SK-N-SH (cell line): Measurements from ENCODE around the gene ARHGAP10. TPM values are rescaled to one million over a fixed set of nuclear protein-coding genes. Genes with fewer than 3 reads are reported as not detected.
"Not testable (repeated sequence)": the region's sequence is repeated elsewhere in the genome, so short reads cannot be mapped to it uniquely, and the experiment has no call there.

Experiments used
- CTCF ChIA-PET: fragments of 300-600, 350-600 bp; formaldehyde crosslinking; extraction: SDS; loops from one replicate; lab custom pipeline; 2021; lab: Yijun Ruan, JAX
- POLR2A ChIA-PET: fragments of 350-600 bp; sonication (Branson Sonifier 250); formaldehyde crosslinking; extraction: SDS; loops from one replicate; lab custom pipeline; 2020; ENCODE audit warnings: antibody characterized with exemption, inconsistent platforms; lab: Yijun Ruan, JAX
- DNase-seq: peaks from one replicate; pipeline ENCODE4 v3.0.0; 2012
- H2AFZ ChIP-seq: fragments of 200-600 bp; sonication (generic); 2 replicates; pipeline ENCODE4 v1.8.1; 2016; ENCODE audit warnings: antibody characterized with exemption, mild to moderate bottlenecking, low read depth
- H3F3A ChIP-seq: fragments of 200-600 bp; sonication (generic); replicated peaks from 2 replicates; pipeline ENCODE3; 2016; ENCODE audit warnings: antibody characterized with exemption, mild to moderate bottlenecking; ENCODE audit not compliant: insufficient read depth
- H3K27ac ChIP-seq, 2 experiments: fragments of 200-500 bp in 1 of 2; fragments of 200-600 bp in 1 of 2; sonication (Bioruptor generic) in 1 of 2; sonication (generic), shearing (Covaris generic) in 1 of 2; 2 replicates each; pipeline versions ENCODE4 v1.5.1 to v1.6.1; 2014 to 2016; ENCODE audit warnings: low read depth in 2 of 2, inconsistent platforms in 1 of 2, low read length in 1 of 2, mild to moderate bottlenecking in 1 of 2, mixed read lengths in 1 of 2
- H3K27me3 ChIP-seq: fragments of 200-600 bp; sonication (generic), shearing (Covaris generic); 2 replicates; pipeline ENCODE4 v1.6.1; 2016; ENCODE audit warnings: mixed run types; ENCODE audit not compliant: insufficient read depth
- H3K36me3 ChIP-seq, 2 experiments: fragments of 200-500 bp in 1 of 2; fragments of 200-600 bp in 1 of 2; sonication (Bioruptor generic) in 1 of 2; sonication (generic) in 1 of 2; replicated peaks in 1 of 2; 2 replicates each; pipeline versions ENCODE3 to v1.5.1; 2014 to 2016; ENCODE audit warnings: low read length in 1 of 2, mild to moderate bottlenecking in 1 of 2; ENCODE audit not compliant: insufficient read depth in 2 of 2, control insufficient read depth in 1 of 2
- H3K4me1 ChIP-seq, 2 experiments: fragments of 200-500 bp in 1 of 2; fragments of 200-600 bp in 1 of 2; sonication (Bioruptor generic) in 1 of 2; sonication (generic), shearing (Covaris generic) in 1 of 2; 2 replicates each; pipeline versions ENCODE4 v1.5.1 to v1.6.1; 2014 to 2016; ENCODE audit warnings: low read depth in 1 of 2, low read length in 1 of 2, mixed run types in 1 of 2; ENCODE audit not compliant: insufficient read depth in 2 of 2, control insufficient read depth in 1 of 2
- H3K4me2 ChIP-seq: fragments of 200-600 bp; sonication (generic), shearing (Covaris generic); 2 replicates; pipeline ENCODE4 v1.6.1; 2017; ENCODE audit warnings: mixed run types
- H3K4me3 ChIP-seq, 2 experiments: fragments of 200-500 bp in 1 of 2; fragments of 200-600 bp in 1 of 2; sonication (Bioruptor generic) in 1 of 2; sonication (generic), shearing (Covaris generic) in 1 of 2; 2 replicates each; pipeline versions ENCODE4 v1.5.1 to v1.8.1; 2014 to 2016; ENCODE audit warnings: low read depth in 2 of 2, inconsistent platforms in 1 of 2, low read length in 1 of 2, mild to moderate bottlenecking in 1 of 2, mixed read lengths in 1 of 2, moderate library complexity in 1 of 2
- H3K79me2 ChIP-seq: fragments of 200-600 bp; sonication (generic); 2 replicates; pipeline ENCODE4 v1.8.1; 2017; ENCODE audit warnings: mild to moderate bottlenecking; ENCODE audit not compliant: insufficient read depth
- H3K9ac ChIP-seq: fragments of 200-600 bp; sonication (generic); 2 replicates; pipeline ENCODE4 v1.6.1; 2017; ENCODE audit warnings: mixed run types
- H3K9me2 ChIP-seq: fragments of 200-600 bp; sonication (generic); 2 replicates; pipeline ENCODE4 v1.6.1; 2017; ENCODE audit warnings: mixed run types
- H3K9me3 ChIP-seq: fragments of 200-600 bp; sonication (generic); 2 replicates; pipeline ENCODE4 v1.6.1; 2017; ENCODE audit warnings: mixed run types, mild to moderate bottlenecking, moderate library complexity
- H4K20me1 ChIP-seq: fragments of 200-600 bp; sonication (generic); 2 replicates; pipeline ENCODE4 v1.6.1; 2017; ENCODE audit warnings: mild to moderate bottlenecking, mixed run types; ENCODE audit not compliant: insufficient read depth
- ELF1 ChIP-seq: IDR thresholded peaks from 2 replicates; pipeline ENCODE4 v1.4.0; 2012
- FOXM1 ChIP-seq: IDR thresholded peaks from 2 replicates; pipeline ENCODE4 v1.4.0; 2012; ENCODE audit warnings: low read depth, mild to moderate bottlenecking
- GABPA ChIP-seq: IDR thresholded peaks from 2 replicates; pipeline ENCODE4 v1.4.0; 2012; ENCODE audit warnings: low read depth, mild to moderate bottlenecking
- JUND ChIP-seq: IDR thresholded peaks from 2 replicates; pipeline ENCODE4 v1.4.0; 2012
- NRF1 ChIP-seq: IDR thresholded peaks from 2 replicates; pipeline ENCODE4 v1.6.1; 2012; ENCODE audit warnings: low read depth, mild to moderate bottlenecking, low read length
- SIN3A ChIP-seq: IDR thresholded peaks from 2 replicates; pipeline ENCODE4 v1.6.1; 2012; ENCODE audit warnings: low read depth, mild to moderate bottlenecking, low read length, moderate library complexity, borderline replicate concordance
- SMC3 ChIP-seq: IDR thresholded peaks from 2 replicates; pipeline ENCODE4 v1.6.1; 2012; ENCODE audit warnings: low read depth, low read length, improper control_type of control experiment
- TAF1 ChIP-seq: IDR thresholded peaks from 2 replicates; pipeline ENCODE4 v1.6.1; 2012; ENCODE audit warnings: low read depth, mild to moderate bottlenecking, low read length, moderate library complexity, borderline replicate concordance
- YY1 ChIP-seq: IDR thresholded peaks from 2 replicates; pipeline ENCODE4 v1.4.0; 2012; ENCODE audit warnings: low read depth, mild to moderate bottlenecking
- WGBS: methylation state at CpG from one replicate; pipeline ENCODE4 v1.1.6; 2017; ENCODE audit warnings: low lambda C conversion rate; 5-methylcytosine and 5-hydroxymethylcytosine counted together
- polyA plus RNA-seq, 3 experiments: library from polyadenylated mRNA; depleted of rRNA; stranded (reverse); fragments of >200 nt; gene quantifications; 2 replicates each; pipeline ENCODE4 v1.2.3, GENCODE V29; 2012
- TF ChIP-seq, protein P1 (sequence below): IDR thresholded peaks from 2 replicates; pipeline ENCODE4 v1.4.0; 2012; ENCODE audit warnings: low read depth, borderline replicate concordance
- TF ChIP-seq, protein P2 (sequence below): IDR thresholded peaks from 2 replicates; pipeline ENCODE4 v1.4.0; 2012; ENCODE audit warnings: low read depth, borderline replicate concordance
- TF ChIP-seq, protein P3 (sequence below): fragments of 150-350 bp; IDR thresholded peaks from 2 replicates; pipeline ENCODE4 v1.6.1; 2017; ENCODE audit warnings: antibody characterized with exemption, low read length, low read depth, borderline replicate concordance
- TF ChIP-seq, protein P4 (sequence below): IDR thresholded peaks from 2 replicates; pipeline ENCODE4 v1.6.1; 2012; ENCODE audit warnings: mild to moderate bottlenecking, low read depth, low read length, moderate library complexity

The ARHGAP10 gene
- polyA plus RNA-seq, 1 of the 3 experiments (the other 2 are of a cell fraction): 15.1 TPM

DNA sequence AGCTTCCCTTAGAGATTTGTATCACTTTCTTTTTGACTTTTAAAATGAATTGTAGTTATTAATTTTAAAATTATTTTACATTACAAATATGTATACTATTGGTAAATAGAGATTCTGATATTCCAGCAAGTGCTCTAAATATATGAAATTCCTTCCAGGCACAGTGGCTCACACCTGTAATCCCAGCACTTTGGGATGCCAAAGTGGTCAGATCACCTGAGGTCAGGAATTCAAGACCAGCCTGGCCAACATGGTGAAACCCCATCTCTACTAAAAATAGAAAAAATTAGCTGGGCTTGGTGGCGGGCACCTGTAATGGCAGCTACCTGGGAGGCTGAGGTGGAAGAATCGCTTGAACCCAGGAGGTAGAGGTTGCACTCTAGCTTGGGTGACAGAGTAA is 180.2 kb downstream of the ARHGAP10 start:
- H3K9me2 ChIP-seq, H3K79me2 ChIP-seq, H3F3A ChIP-seq, H4K20me1 ChIP-seq, POLR2A ChIA-PET, H3K27me3 ChIP-seq, H2AFZ ChIP-seq, H3K4me3 ChIP-seq, CTCF ChIA-PET, H3K4me2 ChIP-seq, H3K27ac ChIP-seq, H3K9me3 ChIP-seq, H3K9ac ChIP-seq, H3K4me1 ChIP-seq, DNase-seq: not testable (repeated sequence)
- WGBS: 98% methylated on average over 2 of the region's 2 CpGs
- H3K36me3 ChIP-seq: peaks cover 11 to 12% of the 10 kb centered on the region in 2 experiments

DNA sequence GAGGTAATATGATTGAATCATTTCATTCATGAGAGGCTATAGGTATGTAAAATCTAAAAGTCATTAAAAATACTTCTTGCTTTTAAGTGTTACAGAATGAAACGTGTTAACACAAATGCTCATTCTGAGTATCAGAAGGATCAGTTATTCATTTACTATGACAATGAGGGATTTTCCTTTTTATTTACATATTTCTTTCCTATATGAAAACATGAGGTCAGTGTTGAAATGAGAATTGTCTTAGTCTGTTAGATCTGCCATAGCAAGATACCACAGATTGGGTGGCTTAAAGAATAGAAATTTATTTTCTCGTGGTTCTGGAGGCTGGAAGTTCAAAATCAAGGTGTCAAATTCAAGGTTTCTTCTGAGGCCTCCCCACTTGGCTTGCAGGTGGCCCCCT is 181.2 kb downstream of the ARHGAP10 start:
- Histone ChIP-seq H4K20me1 (no peaks in the 10 kb centered on the region), H3K9me3 (no peaks in the 10 kb centered on the region), H3K9me2 (no peaks in the 10 kb centered on the region), H3K4me2 (no peak overlapping the region), H3K27ac (no peak overlapping the region), H3K79me2 (no peaks in the 10 kb centered on the region), H3K36me3 (peaks cover 16 to 17% of the 10 kb centered on the region in 2 experiments), H3K4me1 (peaks cover 0 to 4% of the 10 kb centered on the region in 2 experiments; a peak in 1 of 4 replicates), H2AFZ (no peak overlapping the region), H3K27me3 (no peaks in the 10 kb centered on the region), H3F3A (no peaks in the 10 kb centered on the region), H3K4me3 (no peak overlapping the region), H3K9ac (no peak overlapping the region)
- TF ChIP-seq TAF1 (no peak), SMC3 (no peak), ELF1 (no peak), SIN3A (no peak)
- TF ChIP-seq, protein P1, sequence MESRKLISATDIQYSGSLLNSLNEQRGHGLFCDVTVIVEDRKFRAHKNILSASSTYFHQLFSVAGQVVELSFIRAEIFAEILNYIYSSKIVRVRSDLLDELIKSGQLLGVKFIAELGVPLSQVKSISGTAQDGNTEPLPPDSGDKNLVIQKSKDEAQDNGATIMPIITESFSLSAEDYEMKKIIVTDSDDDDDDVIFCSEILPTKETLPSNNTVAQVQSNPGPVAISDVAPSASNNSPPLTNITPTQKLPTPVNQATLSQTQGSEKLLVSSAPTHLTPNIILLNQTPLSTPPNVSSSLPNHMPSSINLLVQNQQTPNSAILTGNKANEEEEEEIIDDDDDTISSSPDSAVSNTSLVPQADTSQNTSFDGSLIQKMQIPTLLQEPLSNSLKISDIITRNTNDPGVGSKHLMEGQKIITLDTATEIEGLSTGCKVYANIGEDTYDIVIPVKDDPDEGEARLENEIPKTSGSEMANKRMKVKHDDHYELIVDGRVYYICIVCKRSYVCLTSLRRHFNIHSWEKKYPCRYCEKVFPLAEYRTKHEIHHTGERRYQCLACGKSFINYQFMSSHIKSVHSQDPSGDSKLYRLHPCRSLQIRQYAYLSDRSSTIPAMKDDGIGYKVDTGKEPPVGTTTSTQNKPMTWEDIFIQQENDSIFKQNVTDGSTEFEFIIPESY: no peak
- ChIA-PET CTCF (interaction anchor here (1.2 kb wide), 1 partner anchor 14 kb away, joined by 3 read pairs; no protein-coding TSS in a partner anchor), POLR2A (no interaction called here)
- no peak for DNase-seq
- 78% methylated on average over 2 of the region's 2 CpGs for WGBS

DNA sequence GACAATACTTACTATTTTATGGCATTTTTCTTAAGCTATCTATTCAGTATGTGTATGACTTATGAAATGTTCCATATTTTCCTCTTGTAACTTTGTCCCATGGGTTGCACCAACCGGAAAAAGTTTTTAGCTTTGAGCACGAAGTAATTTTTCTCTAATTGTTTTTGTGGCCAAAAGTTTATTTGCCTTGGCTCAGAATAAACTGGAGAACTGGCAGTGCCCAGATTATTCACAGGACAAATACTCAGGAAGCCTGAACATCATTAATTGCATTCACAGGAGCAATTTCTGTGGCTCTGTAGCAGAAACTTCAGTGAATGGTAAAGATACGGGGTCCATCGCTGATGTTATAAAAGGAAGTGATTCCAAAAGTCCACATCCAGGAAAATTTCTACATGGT is 184.5 kb downstream of the ARHGAP10 start:
- H3K9me2 ChIP-seq: no peaks in the 10 kb centered on the region
- H2AFZ ChIP-seq: no peak overlapping the region
- no peak overlapping the region for H3K9ac ChIP-seq
- peaks cover 0 to 4% of the 10 kb centered on the region in 2 experiments; a peak in 1 of 4 replicates for H3K4me1 ChIP-seq
- no peaks in the 10 kb centered on the region for H3K9me3 ChIP-seq
- no peak overlapping the region for H3K4me2 ChIP-seq
- H3F3A ChIP-seq: no peaks in the 10 kb centered on the region
- DNase-seq: no peak
- no peak overlapping the region for H3K4me3 ChIP-seq
- H3K36me3 ChIP-seq: peaks cover 15 to 16% of the 10 kb centered on the region in 2 experiments
- H3K79me2 ChIP-seq: no peaks in the 10 kb centered on the region
- no peaks in the 10 kb centered on the region for H4K20me1 ChIP-seq
- H3K27ac ChIP-seq: no peak overlapping the region
- CTCF ChIA-PET: interaction anchor here (1.3 to 2.0 kb wide), 3 partner anchors 9 to 34 kb away, joined by 3 to 8 read pairs (median 4); no protein-coding TSS in a partner anchor
- 85% methylated on average over 4 of the region's 4 CpGs for WGBS
- POLR2A ChIA-PET: no interaction called here
- no peaks in the 10 kb centered on the region for H3K27me3 ChIP-seq
- TF ChIP-seq GABPA (no peak), JUND (no peak), NRF1 (no peak), YY1 (no peak), FOXM1 (no peak), SIN3A (no peak)
- TF ChIP-seq, protein P2, sequence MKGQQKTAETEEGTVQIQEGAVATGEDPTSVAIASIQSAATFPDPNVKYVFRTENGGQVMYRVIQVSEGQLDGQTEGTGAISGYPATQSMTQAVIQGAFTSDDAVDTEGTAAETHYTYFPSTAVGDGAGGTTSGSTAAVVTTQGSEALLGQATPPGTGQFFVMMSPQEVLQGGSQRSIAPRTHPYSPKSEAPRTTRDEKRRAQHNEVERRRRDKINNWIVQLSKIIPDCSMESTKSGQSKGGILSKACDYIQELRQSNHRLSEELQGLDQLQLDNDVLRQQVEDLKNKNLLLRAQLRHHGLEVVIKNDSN: no peak
- TF ChIP-seq, protein P3, sequence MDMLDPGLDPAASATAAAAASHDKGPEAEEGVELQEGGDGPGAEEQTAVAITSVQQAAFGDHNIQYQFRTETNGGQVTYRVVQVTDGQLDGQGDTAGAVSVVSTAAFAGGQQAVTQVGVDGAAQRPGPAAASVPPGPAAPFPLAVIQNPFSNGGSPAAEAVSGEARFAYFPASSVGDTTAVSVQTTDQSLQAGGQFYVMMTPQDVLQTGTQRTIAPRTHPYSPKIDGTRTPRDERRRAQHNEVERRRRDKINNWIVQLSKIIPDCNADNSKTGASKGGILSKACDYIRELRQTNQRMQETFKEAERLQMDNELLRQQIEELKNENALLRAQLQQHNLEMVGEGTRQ: no peak
- TF ChIP-seq, protein P4, sequence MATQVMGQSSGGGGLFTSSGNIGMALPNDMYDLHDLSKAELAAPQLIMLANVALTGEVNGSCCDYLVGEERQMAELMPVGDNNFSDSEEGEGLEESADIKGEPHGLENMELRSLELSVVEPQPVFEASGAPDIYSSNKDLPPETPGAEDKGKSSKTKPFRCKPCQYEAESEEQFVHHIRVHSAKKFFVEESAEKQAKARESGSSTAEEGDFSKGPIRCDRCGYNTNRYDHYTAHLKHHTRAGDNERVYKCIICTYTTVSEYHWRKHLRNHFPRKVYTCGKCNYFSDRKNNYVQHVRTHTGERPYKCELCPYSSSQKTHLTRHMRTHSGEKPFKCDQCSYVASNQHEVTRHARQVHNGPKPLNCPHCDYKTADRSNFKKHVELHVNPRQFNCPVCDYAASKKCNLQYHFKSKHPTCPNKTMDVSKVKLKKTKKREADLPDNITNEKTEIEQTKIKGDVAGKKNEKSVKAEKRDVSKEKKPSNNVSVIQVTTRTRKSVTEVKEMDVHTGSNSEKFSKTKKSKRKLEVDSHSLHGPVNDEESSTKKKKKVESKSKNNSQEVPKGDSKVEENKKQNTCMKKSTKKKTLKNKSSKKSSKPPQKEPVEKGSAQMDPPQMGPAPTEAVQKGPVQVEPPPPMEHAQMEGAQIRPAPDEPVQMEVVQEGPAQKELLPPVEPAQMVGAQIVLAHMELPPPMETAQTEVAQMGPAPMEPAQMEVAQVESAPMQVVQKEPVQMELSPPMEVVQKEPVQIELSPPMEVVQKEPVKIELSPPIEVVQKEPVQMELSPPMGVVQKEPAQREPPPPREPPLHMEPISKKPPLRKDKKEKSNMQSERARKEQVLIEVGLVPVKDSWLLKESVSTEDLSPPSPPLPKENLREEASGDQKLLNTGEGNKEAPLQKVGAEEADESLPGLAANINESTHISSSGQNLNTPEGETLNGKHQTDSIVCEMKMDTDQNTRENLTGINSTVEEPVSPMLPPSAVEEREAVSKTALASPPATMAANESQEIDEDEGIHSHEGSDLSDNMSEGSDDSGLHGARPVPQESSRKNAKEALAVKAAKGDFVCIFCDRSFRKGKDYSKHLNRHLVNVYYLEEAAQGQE: no peak
